ENCODE results near the gene RAB3IL1. TPM values are rescaled to one million over a fixed set of nuclear protein-coding genes. Genes with fewer than 3 reads are reported as not detected.

Gene RAB3IL1
- total and polyA plus RNA-seq, 9 of the 15 experiments (the other 6 are each of a cell fraction or from before 2014, with no cell fraction given), result 0.15 to 42.6 (median 15.5) TPM

- TF ChIP-seq ZBTB49 (CRISPR knock-in tag; IDR thresholded peaks at IDR 0.05; ENCODE audit: borderline replicate concordance) (no peak), ZNF318 (IDR thresholded peaks at IDR 0.05; ENCODE audit: borderline replicate concordance in 1 of 2, low read depth in 1 of 2) (no peak), NELFE (IDR thresholded peaks at IDR 0.05; ENCODE audit: insufficient read depth, insufficient read length) (no peak), PKNOX1 (IDR thresholded peaks at IDR 0.05) (no peak), CCAR2 (IDR thresholded peaks at IDR 0.05; ENCODE audit: low read depth, low read length) (no peak)
These were observed 63.6 kb downstream of the RAB3IL1 start (continued) for GRCh38 chr11:61853698-61854169.

Data from K562 (cell line).